ACC112 (cell line): ENCODE measurements around the gene MRPS11.
A peak's percentile ranks its signal among the peaks of the same experiment; 100 is the strongest.
"Not testable (repeated sequence)": the region's sequence is repeated elsewhere in the genome, so short reads cannot be mapped to it uniquely, and the experiment has no call there.

Experiments
- H2AFZ ChIP-seq: fragments of 200-600 bp; sonication (generic); one replicate; pipeline ENCODE4 v1.6.0; 2017; ENCODE audit warnings: antibody characterized with exemption, low read length; ENCODE audit not compliant: unreplicated experiment
- H3K27ac ChIP-seq: fragments of 200-600 bp; sonication (generic); 2 replicates; pipeline ENCODE4 v1.5.1; 2014; ENCODE audit warnings: low read depth, mild to moderate bottlenecking, antibody characterized with exemption, low read length, moderate library complexity
- H3K27me3 ChIP-seq: fragments of 200-600 bp; sonication (generic); 2 replicates; pipeline ENCODE4 v1.6.1; 2014; ENCODE audit warnings: mild to moderate bottlenecking, antibody characterized with exemption, low read length, moderate library complexity, mixed read lengths; ENCODE audit not compliant: insufficient read depth
- H3K36me3 ChIP-seq: fragments of 200-600 bp; sonication (generic); 2 replicates; pipeline ENCODE4 v1.6.1; 2016; ENCODE audit warnings: mild to moderate bottlenecking, antibody characterized with exemption, low read length, moderate library complexity, mixed read lengths; ENCODE audit not compliant: insufficient read depth
- H3K4me1 ChIP-seq: fragments of 200-600 bp; sonication (generic); one replicate; pipeline ENCODE4 v1.6.1; 2016; ENCODE audit warnings: low read length, mixed read lengths; ENCODE audit not compliant: insufficient read depth, unreplicated experiment, control insufficient read depth
- H3K4me3 ChIP-seq: fragments of 200-600 bp; sonication (generic); 2 replicates; pipeline ENCODE4 v1.5.1; 2014; ENCODE audit warnings: mild to moderate bottlenecking, low read depth, low read length
- H3K79me2 ChIP-seq: fragments of 200-600 bp; sonication (generic); one replicate; pipeline ENCODE4 v1.6.0; 2016; ENCODE audit warnings: low read length; ENCODE audit not compliant: control insufficient read depth, unreplicated experiment, insufficient read depth

The MRPS11 gene

GRCh38 chr15:88454867-88455810 lies 12.4 kb upstream of the MRPS11 start:
- H3K27me3 ChIP-seq: no peaks in the 10 kb centered on the region
- H3K79me2 ChIP-seq: no peaks in the 10 kb centered on the region
- no peak overlapping the region for H2AFZ ChIP-seq
- H3K36me3 ChIP-seq: peaks cover 3% of the 10 kb centered on the region; the same call in 1 of the 2 replicates
- no peak overlapping the region for H3K4me3 ChIP-seq
- H3K4me1 ChIP-seq: peaks cover 9% of the 10 kb centered on the region
- H3K27ac ChIP-seq: no peak overlapping the region

GRCh38 chr15:88456733-88457132 lies 10.8 kb upstream of the MRPS11 start:
- no peaks in the 10 kb centered on the region for H3K27me3 ChIP-seq
- no peak overlapping the region for H3K27ac ChIP-seq
- no peaks in the 10 kb centered on the region for H3K79me2 ChIP-seq
- H3K4me1 ChIP-seq: peaks cover 9% of the 10 kb centered on the region
- H3K4me3 ChIP-seq: no peak overlapping the region
- H2AFZ ChIP-seq: no peak overlapping the region
- peaks cover 12% of the 10 kb centered on the region; the same call in 1 of the 2 replicates for H3K36me3 ChIP-seq

- Histone ChIP-seq H3K79me2 (peaks cover 35% of the 10 kb centered on the region), H3K27ac (no peak overlapping the region), H3K27me3 (no peaks in the 10 kb centered on the region), H3K36me3 (peaks cover 27% of the 10 kb centered on the region), H3K4me3 (no peak overlapping the region), H3K4me1 (peaks cover 29% of the 10 kb centered on the region), H2AFZ (no peak overlapping the region)
Measured at GRCh38 chr15:88463870-88464532, 3.5 kb upstream of the MRPS11 start.

GRCh38 chr15:88465633-88466224 lies 1.8 kb upstream of the MRPS11 start:
- Histone ChIP-seq H3K4me1 (peaks cover 29% of the 10 kb centered on the region), H2AFZ (no peak overlapping the region), H3K36me3 (peaks cover 24% of the 10 kb centered on the region), H3K79me2 (peaks cover 52% of the 10 kb centered on the region), H3K4me3 (peak overlapping the region; percentile 98), H3K27me3 (no peaks in the 10 kb centered on the region), H3K27ac (peak overlapping the region; percentile 86)

- H3K27me3 ChIP-seq: no peaks in the 10 kb centered on the region
- peaks cover 18% of the 10 kb centered on the region for H3K36me3 ChIP-seq
- peak overlapping the region; percentile 93 for H2AFZ ChIP-seq
- H3K4me3 ChIP-seq: peak overlapping the region; percentile 98
- H3K27ac ChIP-seq: 0 out of 2 replicates have a peak overlapping the region, but pooled peaks have one; percentile 86
- H3K4me1 ChIP-seq: peaks cover 29% of the 10 kb centered on the region
- peaks cover 52% of the 10 kb centered on the region for H3K79me2 ChIP-seq
Measured at GRCh38 chr15:88467935-88468528, 524 bp downstream of the MRPS11 start.

GRCh38 chr15:88468721-88469120 lies 1.2 kb downstream of the MRPS11 start:
- Histone ChIP-seq H3K79me2 (peaks cover 51% of the 10 kb centered on the region), H3K4me3 (peak overlapping the region; percentile 98)

DNA sequence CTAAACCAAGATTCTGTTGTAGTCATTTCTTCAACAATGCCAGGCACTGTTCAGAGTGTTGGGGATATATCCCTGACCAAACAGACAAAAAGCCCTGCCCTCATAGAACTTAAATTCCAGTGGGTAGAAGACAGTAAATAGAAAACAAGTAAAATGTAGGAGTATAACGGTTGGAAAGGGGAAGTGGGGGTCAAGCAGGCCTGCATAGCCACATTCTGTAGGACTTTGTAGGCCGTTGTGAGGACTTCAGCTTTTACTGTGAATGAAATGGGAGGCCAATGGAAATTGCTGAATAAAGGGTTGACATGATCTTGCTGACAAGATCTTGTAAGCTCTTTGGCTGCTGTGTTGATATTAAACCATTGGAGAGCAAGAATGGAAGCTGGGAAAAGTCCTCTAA lies 1.8 kb downstream of the MRPS11 start:
- Histone ChIP-seq H2AFZ (no peak overlapping the region), H3K4me3 (0 out of 2 replicates have a peak overlapping the region, but pooled peaks have one; percentile 98), H3K36me3 (0 out of 2 replicates have a peak, but pooled peaks cover 9% of the 10 kb centered on the region), H3K27me3 (no peaks in the 10 kb centered on the region), H3K4me1 (peaks cover 25% of the 10 kb centered on the region), H3K79me2 (peaks cover 51% of the 10 kb centered on the region), H3K27ac (no peak overlapping the region)

More at GRCh38 chr15:88468721-88469120, 1.2 kb downstream of the MRPS11 start:
- H2AFZ ChIP-seq, H3K27me3 ChIP-seq, H3K27ac ChIP-seq: not testable (repeated sequence)
- Histone ChIP-seq H3K4me1 (peaks cover 29% of the 10 kb centered on the region), H3K36me3 (peaks cover 14% of the 10 kb centered on the region)

- no peak overlapping the region for H3K27ac ChIP-seq
- no peak overlapping the region for H3K4me3 ChIP-seq
- H3K36me3 ChIP-seq: peaks cover 9% of the 10 kb centered on the region; the same call in 1 of the 2 replicates
- H3K27me3 ChIP-seq: no peaks in the 10 kb centered on the region
- H3K79me2 ChIP-seq: peaks cover 43% of the 10 kb centered on the region
- peaks cover 11% of the 10 kb centered on the region for H3K4me1 ChIP-seq
- H2AFZ ChIP-seq: no peak overlapping the region
Measured at GRCh38 chr15:88470625-88471372, 3.3 kb downstream of the MRPS11 start.

- H3K36me3 ChIP-seq: peaks cover 18% of the 10 kb centered on the region; the same call in 1 of the 2 replicates
- no peak overlapping the region for H3K4me3 ChIP-seq
- no peaks in the 10 kb centered on the region for H3K27me3 ChIP-seq
- H3K4me1 ChIP-seq: peaks cover 6% of the 10 kb centered on the region
- H2AFZ ChIP-seq: no peak overlapping the region
- peaks cover 33% of the 10 kb centered on the region for H3K79me2 ChIP-seq
- no peak overlapping the region for H3K27ac ChIP-seq
Measured at GRCh38 chr15:88472225-88472624, 4.7 kb downstream of the MRPS11 start.
